Panc1 (cell line): ENCODE measurements around the gene CABP2. TPM values are rescaled to one million over a fixed set of nuclear protein-coding genes. Genes with fewer than 3 reads are reported as not detected.

ENCODE experiments used
- ATAC-seq: fragments of 200-7000 bp; cut with Tn5 transposase; 2 replicates; pipeline ENCODE4 v1.9.1; 2020; ENCODE audit warnings: mild to moderate bottlenecking, moderate library complexity
- BruUV-seq: library from RNA; stranded (reverse); fragments of 400-500 nt; replicated peaks from 2 replicates; lab custom pipeline; 2021; lab: Mats Ljungman, UMichigan
- CTCF ChIA-PET: fragments of 300-600 bp; sonication (Branson Sonifier 250); formaldehyde crosslinking; loops from one replicate; lab custom pipeline; 2022; ENCODE audit warnings: antibody characterized with exemption; lab: Charles Lee
- POLR2A ChIA-PET: fragments of 300-600 bp; sonication (Branson Sonifier 250); formaldehyde crosslinking; loops from one replicate; lab custom pipeline; 2022; ENCODE audit warnings: antibody characterized with exemption; lab: Charles Lee
- DNase-seq: peaks from one replicate; pipeline ENCODE4 v3.0.0-alpha.2; 2010; ENCODE audit warnings: low read depth, low spot score
- H3K27ac ChIP-seq: 2 replicates; pipeline ENCODE4 v1.5.1; 2011; ENCODE audit warnings: mild to moderate bottlenecking, low read length, inconsistent platforms
- H3K27me3 ChIP-seq: fragments of 200-500 bp; sonication (Bioruptor generic); 2 replicates; pipeline ENCODE4 v1.6.0; 2014; ENCODE audit warnings: low read length, inconsistent platforms; ENCODE audit not compliant: control insufficient read depth, insufficient read depth
- H3K36me3 ChIP-seq: fragments of 200-500 bp; sonication (Bioruptor generic); 2 replicates; pipeline ENCODE4 v1.5.1; 2014; ENCODE audit warnings: inconsistent platforms, mild to moderate bottlenecking, low read length, moderate library complexity; ENCODE audit not compliant: control insufficient read depth, insufficient read depth
- H3K4me1 ChIP-seq: 2 replicates; pipeline ENCODE4 v1.5.1; 2011; ENCODE audit warnings: inconsistent platforms, mild to moderate bottlenecking, low read length, moderate library complexity; ENCODE audit not compliant: control insufficient read depth, insufficient read depth
- H3K4me3 ChIP-seq, 2 experiments: 2 replicates each; pipeline ENCODE4 v1.5.1; 2011 to 2012; ENCODE audit warnings: low read depth in 2 of 2, low read length in 2 of 2, mild to moderate bottlenecking in 2 of 2, inconsistent platforms in 1 of 2, moderate library complexity in 1 of 2
- H3K9me3 ChIP-seq: fragments of 200-500 bp; sonication (Bioruptor generic); 2 replicates; pipeline ENCODE4 v1.5.1; 2014; ENCODE audit warnings: low read depth, mild to moderate bottlenecking, inconsistent platforms, low read length, moderate library complexity; ENCODE audit not compliant: control insufficient read depth, insufficient read depth
- POLR2AphosphoS5 ChIP-seq: IDR thresholded peaks from 2 replicates; pipeline ENCODE4 v1.6.1; 2012; ENCODE audit warnings: mild to moderate bottlenecking, low read depth, low read length, moderate library complexity
- SIN3A ChIP-seq: IDR thresholded peaks from 2 replicates; pipeline ENCODE4 v1.6.1; 2012; ENCODE audit warnings: low read depth, mild to moderate bottlenecking, low read length, moderate library complexity, borderline replicate concordance; ENCODE audit not compliant: insufficient read depth
- TCF7L2 ChIP-seq: IDR thresholded peaks from 2 replicates; pipeline ENCODE4 v1.6.1; 2011; ENCODE audit warnings: mild to moderate bottlenecking, low read depth, low read length, inconsistent platforms
- in situ Hi-C: cut with HindIII; loops from 2 replicates; pipeline ENCODE4 v1.10.0; 2016; ENCODE audit warnings: low sequenced_read_pairs, low pct_unique_long_range_greater_than_20kb
- intact Hi-C: fragments of 100-400 bp; cut with micrococcal nuclease; formaldehyde crosslinking; loops from one replicate; pipeline ENCODE4 v1.10.0; 2022; ENCODE audit not compliant: unreplicated experiment
- total RNA-seq: library from RNA; stranded (reverse); gene quantifications from one replicate; pipeline ENCODE4 v1.2.1, GENCODE V29; 2021; ENCODE audit not compliant: unreplicated experiment
- TF ChIP-seq, protein P1 (sequence below), 2 experiments: IDR thresholded peaks; 2 replicates each; pipeline ENCODE4 v1.6.1; 2011 to 2012; ENCODE audit warnings: low read depth in 2 of 2, control low read depth in 1 of 2, low read length in 1 of 2, mild to moderate bottlenecking in 1 of 2, moderate library complexity in 1 of 2; ENCODE audit not compliant: insufficient read depth in 1 of 2
- TF ChIP-seq, protein P2 (sequence below): fragments of 450-650 bp; IDR thresholded peaks from 2 replicates; pipeline ENCODE4 v1.5.1; 2017; ENCODE audit warnings: mild to moderate bottlenecking

CABP2 gene
- total RNA-seq, 1 experiment from 2014 or later, result not detected

DNA sequence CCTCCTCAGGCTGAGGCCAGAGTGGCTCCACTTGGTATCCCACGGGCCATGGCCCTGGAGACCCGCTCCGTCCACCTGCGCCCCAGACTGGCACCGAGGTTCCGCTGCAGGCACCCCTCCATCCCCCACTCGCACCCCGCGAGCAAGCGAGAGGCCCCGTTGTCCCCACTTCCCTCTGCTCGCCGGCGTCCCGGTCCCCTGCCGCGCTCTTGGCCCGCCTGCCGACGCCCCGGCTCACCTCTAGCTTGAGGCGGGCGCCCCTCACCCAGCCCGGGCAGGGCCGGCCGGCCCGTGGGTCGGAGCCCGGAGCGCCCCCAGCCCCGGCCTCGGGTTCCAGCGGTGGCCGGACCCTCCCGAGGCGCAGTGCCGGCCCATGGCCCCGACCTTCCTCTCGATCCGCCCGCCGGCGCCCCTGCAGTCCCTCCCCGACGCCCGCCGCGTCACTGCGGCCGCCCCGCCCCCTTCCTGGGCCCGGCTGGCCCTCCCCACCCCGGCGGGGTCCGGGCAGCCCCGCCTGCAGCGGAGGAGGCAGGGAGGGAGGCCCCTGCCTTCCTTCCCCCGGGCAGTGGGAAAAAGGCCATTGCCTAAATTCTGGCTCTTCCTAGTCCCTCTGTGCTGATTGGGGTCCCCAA, 18.2 kb downstream of the CABP2 start, which contains the start of gene PITPNM1:
Gene PITPNM1, minus strand, starts transcription at position 414 of the 632 bp plus-strand sequence. CDS start 1,183 bp downstream, outside the sequence.
- in situ Hi-C loops, result no loop called here
- POLR2A ChIA-PET, result no interaction called here
- intact Hi-C loops, result loop anchor here (5.0 kb wide), 1 partner anchor 93 kb away; no protein-coding TSS in a partner anchor
- DNase-seq, result no peak
- CTCF ChIA-PET, result interaction anchor here (0.6 to 0.7 kb wide), 3 partner anchors 103 to 170 kb away, joined by 3 to 8 read pairs (median 3); partner anchors contain the start of gene PPP1CA
- peaks cover 25% of the 10 kb centered on the region for H3K4me1 ChIP-seq
- H3K27me3 ChIP-seq, result no peaks in the 10 kb centered on the region
- H3K4me3 ChIP-seq, result peak within 1 kb of the TSS; percentile 82 to 90
- no TSS peak for BruUV-seq
- TF ChIP-seq, protein P1, sequence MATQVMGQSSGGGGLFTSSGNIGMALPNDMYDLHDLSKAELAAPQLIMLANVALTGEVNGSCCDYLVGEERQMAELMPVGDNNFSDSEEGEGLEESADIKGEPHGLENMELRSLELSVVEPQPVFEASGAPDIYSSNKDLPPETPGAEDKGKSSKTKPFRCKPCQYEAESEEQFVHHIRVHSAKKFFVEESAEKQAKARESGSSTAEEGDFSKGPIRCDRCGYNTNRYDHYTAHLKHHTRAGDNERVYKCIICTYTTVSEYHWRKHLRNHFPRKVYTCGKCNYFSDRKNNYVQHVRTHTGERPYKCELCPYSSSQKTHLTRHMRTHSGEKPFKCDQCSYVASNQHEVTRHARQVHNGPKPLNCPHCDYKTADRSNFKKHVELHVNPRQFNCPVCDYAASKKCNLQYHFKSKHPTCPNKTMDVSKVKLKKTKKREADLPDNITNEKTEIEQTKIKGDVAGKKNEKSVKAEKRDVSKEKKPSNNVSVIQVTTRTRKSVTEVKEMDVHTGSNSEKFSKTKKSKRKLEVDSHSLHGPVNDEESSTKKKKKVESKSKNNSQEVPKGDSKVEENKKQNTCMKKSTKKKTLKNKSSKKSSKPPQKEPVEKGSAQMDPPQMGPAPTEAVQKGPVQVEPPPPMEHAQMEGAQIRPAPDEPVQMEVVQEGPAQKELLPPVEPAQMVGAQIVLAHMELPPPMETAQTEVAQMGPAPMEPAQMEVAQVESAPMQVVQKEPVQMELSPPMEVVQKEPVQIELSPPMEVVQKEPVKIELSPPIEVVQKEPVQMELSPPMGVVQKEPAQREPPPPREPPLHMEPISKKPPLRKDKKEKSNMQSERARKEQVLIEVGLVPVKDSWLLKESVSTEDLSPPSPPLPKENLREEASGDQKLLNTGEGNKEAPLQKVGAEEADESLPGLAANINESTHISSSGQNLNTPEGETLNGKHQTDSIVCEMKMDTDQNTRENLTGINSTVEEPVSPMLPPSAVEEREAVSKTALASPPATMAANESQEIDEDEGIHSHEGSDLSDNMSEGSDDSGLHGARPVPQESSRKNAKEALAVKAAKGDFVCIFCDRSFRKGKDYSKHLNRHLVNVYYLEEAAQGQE (IDR thresholded peaks at IDR 0.05; ENCODE audit: insufficient read depth in 1 of 2, low read depth in 2 of 2, low read length in 1 of 2), result no peak
- no peak for TF ChIP-seq TCF7L2
- no peak; the same call in 1 of the 2 replicates for TF ChIP-seq POLR2AphosphoS5
- TF ChIP-seq SIN3A, result no peak
- TF ChIP-seq, protein P2, sequence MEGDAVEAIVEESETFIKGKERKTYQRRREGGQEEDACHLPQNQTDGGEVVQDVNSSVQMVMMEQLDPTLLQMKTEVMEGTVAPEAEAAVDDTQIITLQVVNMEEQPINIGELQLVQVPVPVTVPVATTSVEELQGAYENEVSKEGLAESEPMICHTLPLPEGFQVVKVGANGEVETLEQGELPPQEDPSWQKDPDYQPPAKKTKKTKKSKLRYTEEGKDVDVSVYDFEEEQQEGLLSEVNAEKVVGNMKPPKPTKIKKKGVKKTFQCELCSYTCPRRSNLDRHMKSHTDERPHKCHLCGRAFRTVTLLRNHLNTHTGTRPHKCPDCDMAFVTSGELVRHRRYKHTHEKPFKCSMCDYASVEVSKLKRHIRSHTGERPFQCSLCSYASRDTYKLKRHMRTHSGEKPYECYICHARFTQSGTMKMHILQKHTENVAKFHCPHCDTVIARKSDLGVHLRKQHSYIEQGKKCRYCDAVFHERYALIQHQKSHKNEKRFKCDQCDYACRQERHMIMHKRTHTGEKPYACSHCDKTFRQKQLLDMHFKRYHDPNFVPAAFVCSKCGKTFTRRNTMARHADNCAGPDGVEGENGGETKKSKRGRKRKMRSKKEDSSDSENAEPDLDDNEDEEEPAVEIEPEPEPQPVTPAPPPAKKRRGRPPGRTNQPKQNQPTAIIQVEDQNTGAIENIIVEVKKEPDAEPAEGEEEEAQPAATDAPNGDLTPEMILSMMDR, result no peak
- H3K36me3 ChIP-seq, result no peaks in the 10 kb centered on the region; the same call in 1 of the 2 replicates
- no peaks in the 10 kb centered on the region for H3K9me3 ChIP-seq
- ATAC-seq, result peak; percentile 36
- peak within 1 kb of the TSS; percentile 88 for H3K27ac ChIP-seq

DNA sequence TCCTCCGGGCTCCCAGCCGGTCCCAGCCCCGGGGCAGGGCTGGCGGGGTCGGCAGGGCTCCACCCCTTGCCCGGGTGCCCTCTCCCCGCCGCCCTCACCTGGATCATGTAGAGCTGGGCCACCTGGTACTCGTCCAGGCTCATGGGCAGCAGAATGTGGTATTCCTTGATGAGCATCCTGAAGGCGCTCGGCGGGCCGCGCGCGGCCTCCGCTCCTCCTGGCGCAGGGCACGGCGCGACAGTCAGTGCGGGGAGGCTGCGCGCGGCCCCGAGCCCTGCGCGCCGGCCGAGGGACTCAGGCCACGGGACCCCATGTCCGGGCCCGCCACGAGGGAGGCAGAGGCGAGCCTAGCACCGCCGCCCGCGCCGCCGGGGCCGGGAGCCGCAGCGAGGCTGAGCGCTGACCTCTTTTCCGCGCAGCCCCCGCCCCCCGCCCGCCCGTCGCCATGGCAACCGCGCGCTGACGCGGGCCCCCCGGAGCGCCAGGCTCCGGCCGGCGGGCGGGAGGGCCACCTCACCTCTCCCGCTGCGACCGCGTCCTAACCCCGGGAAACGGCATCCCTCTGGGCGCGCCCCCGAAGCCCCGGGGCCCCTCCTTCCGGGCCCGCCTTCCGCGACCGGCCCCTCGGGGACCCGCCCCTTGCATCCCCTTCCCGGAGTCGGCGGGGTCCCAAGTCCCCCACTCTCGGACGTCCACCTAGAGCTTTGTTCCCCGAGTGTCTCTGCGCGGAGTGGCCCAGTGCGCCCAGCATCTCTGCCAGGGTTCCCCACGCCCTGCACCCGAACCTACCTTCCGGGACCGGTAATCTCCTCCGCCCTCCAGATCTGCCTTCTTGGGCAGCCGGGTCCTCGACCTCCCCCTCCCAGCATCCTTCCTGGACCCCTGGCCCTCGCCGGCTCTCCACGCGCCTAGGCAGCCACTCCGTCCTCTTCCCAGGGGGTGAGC, 19.0 kb downstream of the CABP2 start:
- in situ Hi-C loops, result no loop called here
- peaks cover 23% of the 10 kb centered on the region for H3K4me1 ChIP-seq
- no peaks in the 10 kb centered on the region; the same call in 1 of the 2 replicates for H3K36me3 ChIP-seq
- no peaks in the 10 kb centered on the region for H3K9me3 ChIP-seq
- ChIA-PET POLR2A (no interaction called here), CTCF (no interaction called here)
- no peaks in the 10 kb centered on the region for H3K27me3 ChIP-seq
- H3K4me3 ChIP-seq, result peak overlapping the region; percentile 67 to 90
- DNase-seq, result no peak
- no peak for TF ChIP-seq TCF7L2
- peak; percentile 69; the same call in 1 of the 2 replicates for TF ChIP-seq SIN3A
- peak overlapping the region; percentile 78 for H3K27ac ChIP-seq
- no peak for ATAC-seq
- no TSS peak for BruUV-seq
- intact Hi-C loops, result no loop called here
